DND-41 (cell line): ENCODE measurements around the gene BBS9.

Experiments used
- ATAC-seq: fragments of 200-7000 bp; cut with Tn5 transposase; 3 replicates; pipeline ENCODE4 v1.9.1; 2021; ENCODE audit warnings: low read depth; ENCODE audit not compliant: insufficient read depth
- DNase-seq: peaks from one replicate; pipeline ENCODE4 v3.0.0-alpha.2; 2020
- H2AFZ ChIP-seq: 2 replicates; pipeline ENCODE4 v1.6.0; 2012; ENCODE audit warnings: low read depth, low read length
- H3K27ac ChIP-seq: 2 replicates; pipeline ENCODE4 v1.5.1; 2012; ENCODE audit warnings: low read length, inconsistent platforms
- H3K27me3 ChIP-seq: fragments of 200-600 bp; sonication (generic); 2 replicates; pipeline ENCODE4 v1.6.0; 2012; ENCODE audit warnings: low read length, mild to moderate bottlenecking, inconsistent platforms; ENCODE audit not compliant: insufficient read depth, poor library complexity
- H3K36me3 ChIP-seq: 2 replicates; pipeline ENCODE4 v1.5.1; 2012; ENCODE audit warnings: low read length, inconsistent platforms; ENCODE audit not compliant: insufficient read depth
- H3K4me1 ChIP-seq: 2 replicates; pipeline ENCODE4 v1.5.1; 2012; ENCODE audit warnings: mild to moderate bottlenecking, low read length; ENCODE audit not compliant: insufficient read depth
- H3K4me2 ChIP-seq: 2 replicates; pipeline ENCODE4 v1.6.0; 2012; ENCODE audit warnings: mild to moderate bottlenecking, moderate library complexity, low read length, inconsistent platforms; ENCODE audit not compliant: insufficient read depth
- H3K4me3 ChIP-seq, 2 experiments: fragments of 200-600 bp in 1 of 2; shearing (Covaris generic) in 1 of 2; 2 replicates each; pipeline ENCODE4 v1.5.1; 2012 to 2016; ENCODE audit warnings: inconsistent platforms in 2 of 2, low read length in 2 of 2, mild to moderate bottlenecking in 2 of 2, low read depth in 1 of 2, moderate library complexity in 1 of 2
- H3K79me2 ChIP-seq: 2 replicates; pipeline ENCODE4 v1.6.0; 2012; ENCODE audit warnings: low read length, inconsistent platforms; ENCODE audit not compliant: insufficient read depth
- H3K9ac ChIP-seq: 2 replicates; pipeline ENCODE4 v1.6.0; 2012; ENCODE audit warnings: low read depth, mild to moderate bottlenecking, inconsistent platforms, low read length, moderate library complexity
- H3K9me3 ChIP-seq: 2 replicates; pipeline ENCODE4 v1.5.1; 2012; ENCODE audit warnings: low read length, moderate library complexity, mild to moderate bottlenecking, inconsistent platforms; ENCODE audit not compliant: insufficient read depth, severe bottlenecking
- H4K20me1 ChIP-seq: 2 replicates; pipeline ENCODE4 v1.6.0; 2012; ENCODE audit warnings: low read length; ENCODE audit not compliant: insufficient read depth
- EZH2 ChIP-seq: IDR thresholded peaks from 3 replicates; pipeline ENCODE4 v1.6.1; 2012; ENCODE audit warnings: borderline replicate concordance, low read depth, mild to moderate bottlenecking, moderate library complexity, low read length, inconsistent platforms; ENCODE audit not compliant: severe bottlenecking
- TF ChIP-seq, protein P1 (sequence below): IDR thresholded peaks from 2 replicates; pipeline ENCODE4 v1.5.1; 2012; ENCODE audit warnings: borderline replicate concordance, low read length, moderate library complexity, mild to moderate bottlenecking; ENCODE audit not compliant: poor library complexity, severe bottlenecking; ENCODE audit errors: extremely low read depth

Gene BBS9

DNA sequence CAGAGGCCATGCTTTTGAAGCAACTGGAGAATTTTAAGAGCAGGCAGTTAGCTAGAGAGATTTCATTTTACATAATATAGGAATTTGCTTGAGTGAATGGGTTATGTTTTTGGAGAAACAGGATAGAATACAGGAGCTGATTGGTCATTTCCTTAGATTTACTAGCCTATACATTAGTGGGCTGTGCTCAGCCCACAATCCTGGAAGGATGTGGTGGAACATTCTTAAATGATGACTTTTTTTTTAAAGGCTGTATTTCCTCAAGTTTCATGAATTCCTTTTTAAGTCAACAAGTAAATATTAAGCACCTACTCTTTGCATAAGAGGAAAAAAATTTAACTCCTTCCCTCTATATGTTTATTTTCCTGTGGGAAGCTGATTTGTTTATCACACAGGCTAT, 461.6 kb downstream of the BBS9 start:
- Histone ChIP-seq H4K20me1 (no peaks in the 10 kb centered on the region), H2AFZ (no peak overlapping the region), H3K36me3 (no peaks in the 10 kb centered on the region), H3K4me3 (no peak overlapping the region), H3K4me1 (no peaks in the 10 kb centered on the region), H3K27ac (no peak overlapping the region), H3K79me2 (no peaks in the 10 kb centered on the region), H3K27me3 (no peaks in the 10 kb centered on the region), H3K9ac (no peak overlapping the region), H3K4me2 (no peak overlapping the region), H3K9me3 (no peaks in the 10 kb centered on the region)
- DNase-seq (no peak), ATAC-seq (no peak)
- TF ChIP-seq, protein P1, sequence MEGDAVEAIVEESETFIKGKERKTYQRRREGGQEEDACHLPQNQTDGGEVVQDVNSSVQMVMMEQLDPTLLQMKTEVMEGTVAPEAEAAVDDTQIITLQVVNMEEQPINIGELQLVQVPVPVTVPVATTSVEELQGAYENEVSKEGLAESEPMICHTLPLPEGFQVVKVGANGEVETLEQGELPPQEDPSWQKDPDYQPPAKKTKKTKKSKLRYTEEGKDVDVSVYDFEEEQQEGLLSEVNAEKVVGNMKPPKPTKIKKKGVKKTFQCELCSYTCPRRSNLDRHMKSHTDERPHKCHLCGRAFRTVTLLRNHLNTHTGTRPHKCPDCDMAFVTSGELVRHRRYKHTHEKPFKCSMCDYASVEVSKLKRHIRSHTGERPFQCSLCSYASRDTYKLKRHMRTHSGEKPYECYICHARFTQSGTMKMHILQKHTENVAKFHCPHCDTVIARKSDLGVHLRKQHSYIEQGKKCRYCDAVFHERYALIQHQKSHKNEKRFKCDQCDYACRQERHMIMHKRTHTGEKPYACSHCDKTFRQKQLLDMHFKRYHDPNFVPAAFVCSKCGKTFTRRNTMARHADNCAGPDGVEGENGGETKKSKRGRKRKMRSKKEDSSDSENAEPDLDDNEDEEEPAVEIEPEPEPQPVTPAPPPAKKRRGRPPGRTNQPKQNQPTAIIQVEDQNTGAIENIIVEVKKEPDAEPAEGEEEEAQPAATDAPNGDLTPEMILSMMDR = no peak
- TF ChIP-seq EZH2 = no peak

DNA sequence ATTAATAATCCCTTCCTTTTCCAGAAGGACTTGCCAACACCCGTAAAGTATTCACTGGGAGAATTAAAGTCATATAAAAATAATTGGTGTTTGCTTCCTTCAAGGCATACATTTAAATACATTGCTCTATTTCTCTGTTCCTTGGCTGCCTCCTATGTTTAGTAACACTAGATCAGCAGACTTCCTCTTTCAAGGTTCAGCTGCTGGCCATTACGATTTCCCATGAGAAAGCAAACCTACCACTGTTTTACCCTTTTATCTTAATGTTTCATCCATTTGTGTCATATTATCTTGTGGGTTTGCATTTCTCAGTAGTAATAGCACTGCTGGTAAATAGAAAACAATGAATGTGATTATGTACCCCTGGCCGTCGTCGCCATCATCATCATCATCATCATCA, 462.1 kb downstream of the BBS9 start:
- Histone ChIP-seq H3K27me3 (no peaks in the 10 kb centered on the region), H4K20me1 (no peaks in the 10 kb centered on the region), H3K9ac (no peak overlapping the region), H3K79me2 (no peaks in the 10 kb centered on the region), H3K4me1 (no peaks in the 10 kb centered on the region), H3K9me3 (no peaks in the 10 kb centered on the region), H3K4me2 (no peak overlapping the region), H3K36me3 (no peaks in the 10 kb centered on the region), H3K4me3 (no peak overlapping the region), H2AFZ (no peak overlapping the region), H3K27ac (no peak overlapping the region)
- TF ChIP-seq EZH2 = no peak
- TF ChIP-seq, protein P1 = no peak
- DNase-seq = no peak
- ATAC-seq = no peak

DNA sequence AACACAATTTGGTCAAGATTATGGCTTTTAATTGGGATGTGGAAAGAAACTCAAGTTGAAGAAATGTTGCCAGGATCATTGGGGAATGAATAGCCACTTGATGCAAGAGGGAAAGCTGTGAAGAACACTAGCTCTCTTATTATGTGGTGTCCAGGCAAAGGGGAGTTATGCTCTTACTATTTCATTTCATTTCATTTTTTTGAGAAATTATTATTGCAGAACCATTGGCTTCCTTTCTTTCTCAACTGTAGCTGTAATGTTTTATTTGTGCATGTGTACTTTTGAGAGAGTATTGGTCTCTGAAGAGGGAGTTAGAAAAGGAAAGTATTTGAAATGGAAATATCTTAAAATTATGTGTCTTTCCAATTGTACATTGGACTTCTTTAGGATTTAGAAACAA, 463.4 kb downstream of the BBS9 start:
- no peaks in the 10 kb centered on the region for H3K9me3 ChIP-seq
- H4K20me1 ChIP-seq = no peaks in the 10 kb centered on the region
- no peaks in the 10 kb centered on the region for H3K79me2 ChIP-seq
- ATAC-seq (no peak), DNase-seq (no peak)
- H3K27me3 ChIP-seq = no peaks in the 10 kb centered on the region
- H2AFZ ChIP-seq = no peak overlapping the region
- no peaks in the 10 kb centered on the region for H3K36me3 ChIP-seq
- H3K4me1 ChIP-seq = no peaks in the 10 kb centered on the region
- no peak overlapping the region for H3K4me3 ChIP-seq
- H3K9ac ChIP-seq = no peak overlapping the region
- no peak overlapping the region for H3K4me2 ChIP-seq
- H3K27ac ChIP-seq = no peak overlapping the region
- TF ChIP-seq, protein P1 = no peak
- TF ChIP-seq EZH2 = no peak

DNA sequence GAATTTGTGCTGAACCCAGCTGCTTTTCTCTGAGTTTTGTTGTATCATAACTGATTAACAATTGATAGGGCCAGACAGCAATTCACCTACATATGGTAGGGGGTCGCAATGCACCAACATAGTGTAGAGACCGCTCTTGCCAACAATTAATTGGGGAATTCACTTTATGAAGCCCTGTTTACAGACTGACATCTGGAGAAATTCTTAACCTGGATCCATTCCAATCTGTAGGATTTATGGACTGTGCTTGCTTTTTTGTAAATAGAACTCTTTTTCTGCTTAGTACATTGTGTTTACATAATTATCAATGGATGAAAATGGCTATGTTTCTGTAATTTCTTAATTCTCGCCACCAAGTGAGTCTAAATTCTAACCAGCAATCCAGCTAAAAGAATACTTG, 464.2 kb downstream of the BBS9 start:
- no peaks in the 10 kb centered on the region for H3K27me3 ChIP-seq
- DNase-seq (no peak), ATAC-seq (no peak)
- no peaks in the 10 kb centered on the region for H3K4me1 ChIP-seq
- H3K9ac ChIP-seq = no peak overlapping the region
- no peaks in the 10 kb centered on the region for H4K20me1 ChIP-seq
- TF ChIP-seq EZH2 = no peak
- no peak overlapping the region for H2AFZ ChIP-seq
- no peak overlapping the region for H3K4me3 ChIP-seq
- H3K36me3 ChIP-seq = no peaks in the 10 kb centered on the region
- no peak overlapping the region for H3K4me2 ChIP-seq
- no peak overlapping the region for H3K27ac ChIP-seq
- H3K9me3 ChIP-seq = no peaks in the 10 kb centered on the region
- H3K79me2 ChIP-seq = no peaks in the 10 kb centered on the region
